HepG2 (cell line): ENCODE results near the gene BTBD19. TPM values are rescaled to one million over a fixed set of nuclear protein-coding genes. Genes with fewer than 3 reads are reported as not detected.

Source experiments
- ATAC-seq: fragments of 200-7000 bp; cut with Tn5 transposase; 3 replicates; pipeline ENCODE4 v1.9.1; 2020; ENCODE audit warnings: mild to moderate bottlenecking, moderate library complexity
- BruUV-seq: library from RNA; stranded (reverse); fragments of 400-500 nt; replicated peaks from 2 replicates; lab custom pipeline; 2021; lab: Mats Ljungman, UMichigan
- CTCF ChIA-PET: fragments of 300-600 bp; formaldehyde crosslinking; extraction: SDS; loops from one replicate; lab custom pipeline; 2021; ENCODE audit warnings: low total read pairs, inconsistent platforms, low intra/inter-chr PET ratio; lab: Yijun Ruan, JAX
- POLR2A ChIA-PET: fragments of 350-600 bp; sonication (Branson Sonifier 250); formaldehyde crosslinking; loops from one replicate; lab custom pipeline; 2020; ENCODE audit warnings: antibody characterized with exemption, inconsistent platforms; lab: Yijun Ruan, JAX
- DNase-seq: peaks from one replicate; pipeline ENCODE4 v3.0.0-alpha.2; 2015; ENCODE audit warnings: low spot score
- FAIRE-seq: peaks from 3 replicates; lab custom pipeline; 2011; peaks lifted over from hg19 to GRCh38; lab: Jason Lieb, UNC
- H2AFZ ChIP-seq: one replicate; pipeline ENCODE4 v1.6.1; 2011; ENCODE audit warnings: low read length, inconsistent platforms
- H3K27ac ChIP-seq: fragments of 300-600 bp; 3 replicates; pipeline ENCODE4 v1.8.0; 2011; ENCODE audit warnings: mixed run types, mild to moderate bottlenecking, mixed read lengths, low read length, inconsistent platforms; ENCODE audit not compliant: insufficient read depth; ENCODE audit errors: extremely low read length
- H3K27me3 ChIP-seq, 2 experiments: fragments of 200-600 bp in 1 of 2; 2 replicates in 1 of 2; 3 replicates in 1 of 2; pipeline versions ENCODE4 v1.6.0 to v1.8.0; 2011; ENCODE audit warnings: low read length in 2 of 2, mild to moderate bottlenecking in 2 of 2, moderate library complexity in 2 of 2, inconsistent platforms in 1 of 2; ENCODE audit not compliant: insufficient read depth in 2 of 2, control insufficient read depth in 1 of 2
- H3K36me3 ChIP-seq, 2 experiments: fragments of 200-600 bp in 1 of 2; replicated peaks in 1 of 2; 2 replicates in 1 of 2; 3 replicates in 1 of 2; pipeline versions ENCODE4 v1.5.1 to v1.8.0; 2011; ENCODE audit warnings: low read length in 2 of 2, inconsistent platforms in 1 of 2; ENCODE audit not compliant: insufficient read depth in 2 of 2, control insufficient read depth in 1 of 2
- H3K4me1 ChIP-seq: 2 replicates; pipeline ENCODE4 v1.5.1; 2012; ENCODE audit warnings: low read length, inconsistent platforms; ENCODE audit not compliant: insufficient read depth
- H3K4me2 ChIP-seq: 2 replicates; pipeline ENCODE4 v1.6.0; 2011; ENCODE audit warnings: low read depth, low read length, inconsistent platforms
- H3K4me3 ChIP-seq, 3 experiments: fragments of 200-600 bp in 1 of 3; sonication (generic), shearing (Covaris generic) in 1 of 3; replicated peaks in 1 of 3; 2 replicates each; pipeline ENCODE4 v1.5.1; 2011 to 2016; ENCODE audit warnings: low read length in 3 of 3, inconsistent platforms in 2 of 3, low read depth in 2 of 3, mild to moderate bottlenecking in 2 of 3, control low read depth in 1 of 3, mixed read lengths in 1 of 3; ENCODE audit not compliant: insufficient read depth in 1 of 3
- H3K79me2 ChIP-seq: one replicate; pipeline ENCODE4 v1.6.1; 2011; ENCODE audit warnings: low read length, inconsistent platforms; ENCODE audit not compliant: insufficient read depth
- H3K9ac ChIP-seq: 2 replicates; pipeline ENCODE4 v1.6.0; 2011; ENCODE audit warnings: mild to moderate bottlenecking, low read depth, low read length, inconsistent platforms; ENCODE audit not compliant: insufficient read depth
- H3K9me3 ChIP-seq: 2 replicates; pipeline ENCODE4 v1.5.1; 2012; ENCODE audit warnings: mild to moderate bottlenecking, low read length
- H4K20me1 ChIP-seq: 2 replicates; pipeline ENCODE4 v1.6.0; 2011; ENCODE audit warnings: inconsistent platforms, mild to moderate bottlenecking, low read length, moderate library complexity; ENCODE audit not compliant: insufficient read depth
- DPF2 ChIP-seq: sonication (generic); formaldehyde crosslinking; IDR thresholded peaks from 2 replicates; pipeline ENCODE4 v1.4.0; 2020; ENCODE audit warnings: mild to moderate bottlenecking, low read depth, missing genetic modification reagents, borderline replicate concordance
- FOXM1 ChIP-seq: sonication (generic); formaldehyde crosslinking; IDR thresholded peaks from 2 replicates; pipeline ENCODE4 v1.5.0; 2020; ENCODE audit warnings: missing genetic modification reagents
- JDP2 ChIP-seq: sonication (generic); formaldehyde crosslinking; IDR thresholded peaks from 2 replicates; pipeline ENCODE4 v1.8.1; 2022; ENCODE audit warnings: missing genetic modification reagents, borderline replicate concordance
- ZBTB21 ChIP-seq: sonication (generic); formaldehyde crosslinking; IDR thresholded peaks from 2 replicates; pipeline ENCODE4 v1.4.0; 2020; ENCODE audit warnings: missing genetic modification reagents
- WGBS: methylation state at CpG from one replicate; pipeline ENCODE4 v1.1.6; 2017; ENCODE audit warnings: low lambda C conversion rate; 5-methylcytosine and 5-hydroxymethylcytosine counted together
- in situ Hi-C: cut with HindIII; loops from 2 replicates; pipeline ENCODE4 v1.10.0; 2017; ENCODE audit warnings: low pct_unique_long_range_greater_than_20kb; ENCODE audit not compliant: extremely low pct_ligation_motif_present
- intact Hi-C: fragments of 100-400 bp; cut with micrococcal nuclease; formaldehyde crosslinking; loops from one replicate; pipeline ENCODE4 v1.10.0; 2022; ENCODE audit not compliant: unreplicated experiment
- polyA plus RNA-seq, 8 experiments: library from polyadenylated mRNA; depleted of rRNA in 3 of 8; stranded (reverse) in 7 of 8; unstranded in 1 of 8; fragments of >200 nt; fragmentation: Illumina TruSeq in 4 of 8; extraction: Trizol in 4 of 8; gene quantifications; 2 replicates each; pipeline versions ENCODE4 v1.2.1 to v1.2.3, GENCODE V29; 2011 to 2016; ENCODE audit warnings: low read depth in 4 of 8, missing spikeins in 1 of 8, mixed read lengths in 1 of 8; ENCODE audit not compliant: insufficient read depth in 1 of 8
- total RNA-seq, 5 experiments: library from RNA; depleted of rRNA; stranded (reverse); fragments of >200 nt; fragmentation: Illumina TruSeq; extraction: Trizol; gene quantifications; 2 replicates each; pipeline ENCODE4 v1.2.3, GENCODE V29; 2016; ENCODE audit warnings: low read depth in 1 of 5
- TF ChIP-seq, protein P1 (sequence below): IDR thresholded peaks from 2 replicates; pipeline ENCODE4 v1.4.0; 2020; ENCODE audit warnings: mild to moderate bottlenecking, missing genetic modification reagents
- TF ChIP-seq, protein P2 (sequence below): sonication (generic); formaldehyde crosslinking; IDR thresholded peaks from 2 replicates; pipeline ENCODE4 v1.9.0; 2022; ENCODE audit warnings: missing genetic modification reagents, mild to moderate bottlenecking, borderline replicate concordance
- TF ChIP-seq, protein P3 (sequence below): IDR thresholded peaks from 2 replicates; pipeline ENCODE4 v1.6.1; 2016; ENCODE audit warnings: mild to moderate bottlenecking

BTBD19 gene
- total and polyA plus RNA-seq, 2 of the 13 experiments (the other 11 are each of a cell fraction or from before 2014, with no cell fraction given) = 2.7 to 6.7 TPM

DNA sequence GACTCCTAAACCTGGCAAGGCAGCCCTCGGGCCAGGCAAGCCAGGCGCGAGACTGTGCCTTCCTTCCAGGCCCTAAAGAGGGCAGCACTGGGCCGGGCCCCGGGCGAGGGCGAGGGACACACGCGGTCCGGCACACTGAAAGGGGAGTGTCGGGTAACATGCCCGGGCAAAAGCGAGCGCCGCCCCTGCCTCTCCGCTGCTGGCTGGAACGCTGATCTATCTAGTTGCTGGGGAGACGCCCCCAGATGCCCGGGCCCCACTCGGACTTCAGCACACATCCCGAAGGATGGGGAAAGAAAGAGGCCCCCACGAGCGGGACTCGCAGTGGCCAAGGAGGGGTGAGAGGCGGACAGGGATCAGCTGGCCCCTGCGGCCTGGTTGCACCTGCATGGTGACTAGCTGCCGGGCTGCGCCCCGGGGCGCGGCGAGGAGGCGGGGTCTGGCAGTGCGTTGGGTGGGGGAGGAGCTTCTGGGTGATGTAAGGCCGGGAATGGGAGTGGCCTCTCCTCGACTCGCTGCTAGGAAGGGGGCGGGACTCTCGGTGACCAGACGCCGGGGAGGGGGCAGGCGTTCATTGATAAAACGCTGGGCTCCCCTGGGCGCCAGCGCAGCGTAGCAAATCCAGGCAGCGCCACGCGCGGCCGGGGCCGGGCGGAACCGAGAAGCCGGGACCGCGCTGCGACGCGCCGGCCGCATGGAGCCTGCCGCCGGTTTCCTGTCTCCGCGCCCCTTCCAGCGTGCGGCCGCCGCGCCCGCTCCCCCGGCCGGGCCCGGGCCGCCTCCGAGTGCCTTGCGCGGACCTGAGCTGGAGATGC is 8.3 kb upstream of the BTBD19 start, which contains the start of gene PLK3 (continued):
- TF ChIP-seq, protein P1, sequence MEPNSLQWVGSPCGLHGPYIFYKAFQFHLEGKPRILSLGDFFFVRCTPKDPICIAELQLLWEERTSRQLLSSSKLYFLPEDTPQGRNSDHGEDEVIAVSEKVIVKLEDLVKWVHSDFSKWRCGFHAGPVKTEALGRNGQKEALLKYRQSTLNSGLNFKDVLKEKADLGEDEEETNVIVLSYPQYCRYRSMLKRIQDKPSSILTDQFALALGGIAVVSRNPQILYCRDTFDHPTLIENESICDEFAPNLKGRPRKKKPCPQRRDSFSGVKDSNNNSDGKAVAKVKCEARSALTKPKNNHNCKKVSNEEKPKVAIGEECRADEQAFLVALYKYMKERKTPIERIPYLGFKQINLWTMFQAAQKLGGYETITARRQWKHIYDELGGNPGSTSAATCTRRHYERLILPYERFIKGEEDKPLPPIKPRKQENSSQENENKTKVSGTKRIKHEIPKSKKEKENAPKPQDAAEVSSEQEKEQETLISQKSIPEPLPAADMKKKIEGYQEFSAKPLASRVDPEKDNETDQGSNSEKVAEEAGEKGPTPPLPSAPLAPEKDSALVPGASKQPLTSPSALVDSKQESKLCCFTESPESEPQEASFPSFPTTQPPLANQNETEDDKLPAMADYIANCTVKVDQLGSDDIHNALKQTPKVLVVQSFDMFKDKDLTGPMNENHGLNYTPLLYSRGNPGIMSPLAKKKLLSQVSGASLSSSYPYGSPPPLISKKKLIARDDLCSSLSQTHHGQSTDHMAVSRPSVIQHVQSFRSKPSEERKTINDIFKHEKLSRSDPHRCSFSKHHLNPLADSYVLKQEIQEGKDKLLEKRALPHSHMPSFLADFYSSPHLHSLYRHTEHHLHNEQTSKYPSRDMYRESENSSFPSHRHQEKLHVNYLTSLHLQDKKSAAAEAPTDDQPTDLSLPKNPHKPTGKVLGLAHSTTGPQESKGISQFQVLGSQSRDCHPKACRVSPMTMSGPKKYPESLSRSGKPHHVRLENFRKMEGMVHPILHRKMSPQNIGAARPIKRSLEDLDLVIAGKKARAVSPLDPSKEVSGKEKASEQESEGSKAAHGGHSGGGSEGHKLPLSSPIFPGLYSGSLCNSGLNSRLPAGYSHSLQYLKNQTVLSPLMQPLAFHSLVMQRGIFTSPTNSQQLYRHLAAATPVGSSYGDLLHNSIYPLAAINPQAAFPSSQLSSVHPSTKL (CRISPR knock-in tag) = peak; percentile 56; the same call in 1 of the 2 replicates

DNA sequence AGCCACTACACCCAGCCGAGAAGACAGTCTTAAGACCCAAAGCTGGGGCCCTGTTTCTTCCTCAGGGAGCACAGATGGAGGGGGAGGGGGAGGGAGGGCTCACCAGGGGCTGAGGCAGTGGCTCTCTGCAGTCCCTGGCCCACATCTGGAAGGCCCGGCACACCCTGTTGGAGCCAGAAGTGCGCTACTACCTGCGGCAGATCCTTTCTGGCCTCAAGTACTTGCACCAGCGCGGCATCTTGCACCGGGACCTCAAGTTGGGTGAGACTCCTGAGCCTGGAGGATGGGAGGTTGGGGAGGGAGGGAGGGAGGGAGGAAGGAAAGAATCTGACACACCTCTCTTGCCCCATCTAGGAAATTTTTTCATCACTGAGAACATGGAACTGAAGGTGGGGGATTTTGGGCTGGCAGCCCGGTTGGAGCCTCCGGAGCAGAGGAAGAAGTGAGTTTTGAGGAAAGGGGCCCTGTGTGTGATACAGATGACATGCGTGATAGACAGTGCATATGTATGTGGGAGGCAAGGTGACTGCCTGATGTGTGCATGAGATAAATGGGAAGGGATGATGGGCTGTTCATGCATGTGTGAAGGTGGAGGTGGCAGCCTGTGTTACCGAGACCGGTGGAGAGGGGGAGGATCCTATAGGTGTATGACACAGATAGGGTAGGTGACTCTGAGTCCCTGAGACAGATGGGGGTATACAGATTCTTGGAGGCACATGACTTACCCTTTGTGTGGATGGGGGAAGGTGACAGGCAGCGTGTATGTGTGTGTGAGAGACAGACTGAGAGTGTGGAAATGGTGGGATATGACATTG is 6.6 kb upstream of the BTBD19 start:
- in situ Hi-C loops (no loop called here), intact Hi-C loops (no loop called here)
- FAIRE-seq = no peak
- CTCF ChIA-PET = no interaction called here
- Histone ChIP-seq H3K9me3 (no peaks in the 10 kb centered on the region), H3K4me1 (peaks cover 56% of the 10 kb centered on the region), H2AFZ (no peak overlapping the region), H4K20me1 (0 out of 2 replicates have a peak, but pooled peaks cover 7% of the 10 kb centered on the region), H3K79me2 (peaks cover 17% of the 10 kb centered on the region), H3K4me3 (peak overlapping the region; percentile 27 to 60 (median 45); a peak in 4 of 6 replicates), H3K9ac (peak overlapping the region; percentile 47; the same call in 1 of the 2 replicates), H3K36me3 (peaks cover 6 to 38% of the 10 kb centered on the region in 2 experiments; a peak in 4 of 5 replicates), H3K27me3 (no peaks in the 10 kb centered on the region), H3K27ac (no peak overlapping the region), H3K4me2 (peak overlapping the region; percentile 97)
- ATAC-seq = no peak
- TF ChIP-seq ZBTB21 (no peak), DPF2 (no peak), FOXM1 (CRISPR knock-in tag) (no peak), JDP2 (CRISPR knock-in tag) (no peak)
- TF ChIP-seq, protein P2, sequence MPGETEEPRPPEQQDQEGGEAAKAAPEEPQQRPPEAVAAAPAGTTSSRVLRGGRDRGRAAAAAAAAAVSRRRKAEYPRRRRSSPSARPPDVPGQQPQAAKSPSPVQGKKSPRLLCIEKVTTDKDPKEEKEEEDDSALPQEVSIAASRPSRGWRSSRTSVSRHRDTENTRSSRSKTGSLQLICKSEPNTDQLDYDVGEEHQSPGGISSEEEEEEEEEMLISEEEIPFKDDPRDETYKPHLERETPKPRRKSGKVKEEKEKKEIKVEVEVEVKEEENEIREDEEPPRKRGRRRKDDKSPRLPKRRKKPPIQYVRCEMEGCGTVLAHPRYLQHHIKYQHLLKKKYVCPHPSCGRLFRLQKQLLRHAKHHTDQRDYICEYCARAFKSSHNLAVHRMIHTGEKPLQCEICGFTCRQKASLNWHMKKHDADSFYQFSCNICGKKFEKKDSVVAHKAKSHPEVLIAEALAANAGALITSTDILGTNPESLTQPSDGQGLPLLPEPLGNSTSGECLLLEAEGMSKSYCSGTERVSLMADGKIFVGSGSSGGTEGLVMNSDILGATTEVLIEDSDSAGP (CRISPR knock-in tag) = 0 out of 2 replicates have a peak, but pooled peaks have one; percentile 2
- TF ChIP-seq, protein P3, sequence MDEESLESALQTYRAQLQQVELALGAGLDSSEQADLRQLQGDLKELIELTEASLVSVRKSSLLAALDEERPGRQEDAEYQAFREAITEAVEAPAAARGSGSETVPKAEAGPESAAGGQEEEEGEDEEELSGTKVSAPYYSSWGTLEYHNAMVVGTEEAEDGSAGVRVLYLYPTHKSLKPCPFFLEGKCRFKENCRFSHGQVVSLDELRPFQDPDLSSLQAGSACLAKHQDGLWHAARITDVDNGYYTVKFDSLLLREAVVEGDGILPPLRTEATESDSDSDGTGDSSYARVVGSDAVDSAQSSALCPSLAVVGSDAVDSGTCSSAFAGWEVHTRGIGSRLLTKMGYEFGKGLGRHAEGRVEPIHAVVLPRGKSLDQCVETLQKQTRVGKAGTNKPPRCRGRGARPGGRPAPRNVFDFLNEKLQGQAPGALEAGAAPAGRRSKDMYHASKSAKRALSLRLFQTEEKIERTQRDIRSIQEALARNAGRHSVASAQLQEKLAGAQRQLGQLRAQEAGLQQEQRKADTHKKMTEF (CRISPR knock-in tag) = no peak
- POLR2A ChIA-PET = interaction anchor here (1.0 to 6.7 kb wide), 6 partner anchors 8 to 72 kb away, joined by 4 to 237 read pairs (median 50); partner anchors contain the start of genes BTBD19 and DYNLT4
- WGBS = 89% methylated on average over 9 of the region's 13 CpGs
- no peak for DNase-seq
- BruUV-seq = no TSS peak
